ENCODE data around the gene EBPL.

DNA sequence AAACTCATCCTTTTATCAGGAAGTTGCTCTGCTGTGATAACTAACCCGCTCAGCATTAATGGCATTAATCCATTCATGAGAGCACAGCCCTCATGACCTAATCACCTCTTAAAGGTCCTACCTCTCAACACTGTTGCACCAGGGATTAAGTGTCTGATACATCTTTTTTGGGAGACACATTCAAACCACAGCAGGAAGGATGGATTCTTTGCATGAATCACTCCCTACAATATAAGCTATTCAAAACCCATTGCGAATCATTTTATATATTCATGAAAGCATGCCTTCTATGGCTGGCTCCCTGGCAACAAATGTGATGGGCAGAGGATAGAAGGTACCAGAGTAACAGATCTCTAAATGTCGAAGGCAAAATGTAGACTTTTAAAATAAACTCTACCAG is 35.4 kb downstream of the EBPL start:
- TF ChIP-seq, protein P1, sequence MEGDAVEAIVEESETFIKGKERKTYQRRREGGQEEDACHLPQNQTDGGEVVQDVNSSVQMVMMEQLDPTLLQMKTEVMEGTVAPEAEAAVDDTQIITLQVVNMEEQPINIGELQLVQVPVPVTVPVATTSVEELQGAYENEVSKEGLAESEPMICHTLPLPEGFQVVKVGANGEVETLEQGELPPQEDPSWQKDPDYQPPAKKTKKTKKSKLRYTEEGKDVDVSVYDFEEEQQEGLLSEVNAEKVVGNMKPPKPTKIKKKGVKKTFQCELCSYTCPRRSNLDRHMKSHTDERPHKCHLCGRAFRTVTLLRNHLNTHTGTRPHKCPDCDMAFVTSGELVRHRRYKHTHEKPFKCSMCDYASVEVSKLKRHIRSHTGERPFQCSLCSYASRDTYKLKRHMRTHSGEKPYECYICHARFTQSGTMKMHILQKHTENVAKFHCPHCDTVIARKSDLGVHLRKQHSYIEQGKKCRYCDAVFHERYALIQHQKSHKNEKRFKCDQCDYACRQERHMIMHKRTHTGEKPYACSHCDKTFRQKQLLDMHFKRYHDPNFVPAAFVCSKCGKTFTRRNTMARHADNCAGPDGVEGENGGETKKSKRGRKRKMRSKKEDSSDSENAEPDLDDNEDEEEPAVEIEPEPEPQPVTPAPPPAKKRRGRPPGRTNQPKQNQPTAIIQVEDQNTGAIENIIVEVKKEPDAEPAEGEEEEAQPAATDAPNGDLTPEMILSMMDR (optimal IDR thresholded peaks at IDR 0.05 in 1 of 3, IDR thresholded peaks at IDR 0.05 in 1 of 3, conservative IDR thresholded peaks at IDR 0.05 in 1 of 3; ENCODE audit: extremely low read depth in 1 of 3, insufficient read depth in 2 of 3, low read length in 3 of 3), result no peak
- no peak for TF ChIP-seq EZH2 (IDR thresholded peaks at IDR 0.05; ENCODE audit: low read length)
